ENCODE measurements around the gene CALB2.

DNA sequence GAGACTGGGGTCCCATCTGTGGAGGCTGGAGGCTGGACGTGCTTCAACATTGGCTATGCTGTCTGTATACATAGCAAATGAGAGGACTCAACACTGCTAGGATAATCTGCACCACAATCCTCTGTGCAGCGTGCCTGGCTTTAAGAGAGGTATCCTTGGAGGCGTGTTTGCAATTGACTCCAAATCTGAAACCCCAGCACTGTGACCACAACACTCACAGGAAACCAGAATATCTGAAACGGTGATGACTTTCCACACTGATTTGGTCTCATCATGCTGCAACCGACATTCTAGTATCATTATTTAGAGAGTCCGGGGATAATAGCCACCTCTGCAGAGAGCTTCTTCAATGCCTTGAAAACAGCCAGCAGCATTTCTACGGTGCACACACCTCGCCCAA lies 48.2 kb downstream of the CALB2 start:
- TF ChIP-seq POLR2AphosphoS5 (IDR thresholded peaks at IDR 0.05; ENCODE audit: low read depth) (no peak), ZNF114 (CRISPR knock-in tag; IDR thresholded peaks at IDR 0.05) (no peak), EZH2 (IDR thresholded peaks at IDR 0.05; ENCODE audit: low read depth, unreplicated experiment) (no peak)
- TF ChIP-seq, protein P1, sequence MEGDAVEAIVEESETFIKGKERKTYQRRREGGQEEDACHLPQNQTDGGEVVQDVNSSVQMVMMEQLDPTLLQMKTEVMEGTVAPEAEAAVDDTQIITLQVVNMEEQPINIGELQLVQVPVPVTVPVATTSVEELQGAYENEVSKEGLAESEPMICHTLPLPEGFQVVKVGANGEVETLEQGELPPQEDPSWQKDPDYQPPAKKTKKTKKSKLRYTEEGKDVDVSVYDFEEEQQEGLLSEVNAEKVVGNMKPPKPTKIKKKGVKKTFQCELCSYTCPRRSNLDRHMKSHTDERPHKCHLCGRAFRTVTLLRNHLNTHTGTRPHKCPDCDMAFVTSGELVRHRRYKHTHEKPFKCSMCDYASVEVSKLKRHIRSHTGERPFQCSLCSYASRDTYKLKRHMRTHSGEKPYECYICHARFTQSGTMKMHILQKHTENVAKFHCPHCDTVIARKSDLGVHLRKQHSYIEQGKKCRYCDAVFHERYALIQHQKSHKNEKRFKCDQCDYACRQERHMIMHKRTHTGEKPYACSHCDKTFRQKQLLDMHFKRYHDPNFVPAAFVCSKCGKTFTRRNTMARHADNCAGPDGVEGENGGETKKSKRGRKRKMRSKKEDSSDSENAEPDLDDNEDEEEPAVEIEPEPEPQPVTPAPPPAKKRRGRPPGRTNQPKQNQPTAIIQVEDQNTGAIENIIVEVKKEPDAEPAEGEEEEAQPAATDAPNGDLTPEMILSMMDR (conservative IDR thresholded peaks at IDR 0.05; ENCODE audit: low read depth in 2 of 2), result no peak
